Fibroblast of gingiva (primary cell): ENCODE results near the gene NMNAT2.

Experiments used
- DNase-seq: peaks from one replicate; pipeline ENCODE4 v3.0.0-alpha.2; 2011; ENCODE audit warnings: low read depth

NMNAT2 gene

DNA sequence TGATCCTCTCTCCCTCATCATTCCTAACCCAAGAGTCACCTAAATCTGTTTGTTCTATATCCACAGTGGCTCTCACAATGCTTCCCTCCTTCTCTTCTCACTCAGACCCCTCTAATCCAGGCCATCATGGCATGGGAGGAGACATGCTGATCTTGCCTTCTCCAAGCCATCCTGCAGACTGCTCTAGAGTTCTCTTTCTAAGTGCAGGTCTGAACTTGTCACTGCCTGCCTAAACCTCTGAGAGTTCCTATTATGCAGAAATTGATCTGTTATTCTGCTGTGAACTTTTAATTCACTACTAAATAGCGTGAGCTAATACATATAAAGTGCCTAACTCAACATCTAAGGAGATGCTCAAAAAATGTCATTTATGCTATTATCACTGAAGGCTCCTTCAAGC, 205.3 kb downstream of the NMNAT2 start:
- DNase-seq, result no peak

GRCh38 chr1:183210681-183211080, 207.5 kb downstream of the NMNAT2 start:
- no peak for DNase-seq

DNA sequence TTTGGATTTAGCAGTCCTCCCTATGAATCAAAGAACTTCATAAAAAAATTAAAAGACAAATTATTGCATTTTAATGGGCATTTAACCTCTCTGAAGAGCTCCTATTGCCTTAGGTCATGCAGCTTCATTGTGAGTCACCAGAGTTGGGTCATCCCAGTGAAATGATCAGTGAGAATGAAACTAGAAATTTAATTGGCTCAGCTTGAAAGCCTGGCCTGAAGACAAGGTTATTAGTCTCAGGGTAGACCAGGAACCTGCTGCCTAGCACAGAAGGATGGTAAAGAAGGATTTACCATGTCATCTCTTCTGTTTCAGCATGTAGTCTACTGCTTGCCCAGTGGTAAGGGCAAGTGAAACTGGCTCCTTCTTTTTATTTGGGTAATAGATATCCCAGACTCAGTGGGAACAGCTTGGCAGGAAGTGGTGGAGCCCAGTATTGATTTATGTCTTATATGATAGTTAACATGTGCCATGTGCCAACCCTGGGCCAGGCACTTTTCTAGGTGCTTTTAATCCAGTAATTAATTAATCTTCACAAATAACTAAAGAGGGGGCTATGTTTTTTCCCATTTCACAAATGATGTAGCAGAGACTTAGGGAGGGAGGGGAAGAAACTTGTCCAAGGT, 208.5 kb downstream of the NMNAT2 start:
- peak; percentile 78 for DNase-seq

- DNase-seq, result no peak
Measured at GRCh38 chr1:183206538-183207122, 211.6 kb downstream of the NMNAT2 start.

DNA sequence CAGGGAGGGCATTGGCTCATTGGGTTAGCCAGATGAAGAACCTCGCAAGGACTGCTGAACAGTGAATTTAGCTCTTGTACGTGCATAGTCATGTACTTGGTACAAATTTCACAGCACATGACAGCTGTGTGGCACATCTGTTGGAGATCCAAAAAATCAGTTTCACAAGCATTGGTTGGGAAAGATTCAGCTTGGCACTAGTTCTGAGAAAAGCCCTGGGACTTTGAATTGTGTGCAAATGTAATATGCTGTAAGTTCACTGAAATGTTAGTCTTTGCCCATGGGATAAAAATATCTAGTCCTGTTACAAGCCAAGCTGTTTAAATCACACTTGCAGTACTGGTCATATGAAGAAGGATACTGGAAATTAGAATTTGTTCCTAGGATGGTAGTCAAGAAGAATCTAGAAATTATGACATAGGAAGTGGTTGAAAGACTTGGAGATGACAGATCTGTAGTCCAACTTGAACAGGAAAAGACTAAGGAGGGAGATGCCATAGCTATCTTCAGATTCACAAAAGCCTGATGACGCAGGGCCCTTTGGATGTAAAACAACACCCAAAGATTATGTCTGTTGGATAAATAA, 212.9 kb downstream of the NMNAT2 start:
- peak; percentile 96 for DNase-seq

- DNase-seq, result no peak
Measured at GRCh38 chr1:183203094-183203493, 215.1 kb downstream of the NMNAT2 start.

DNA sequence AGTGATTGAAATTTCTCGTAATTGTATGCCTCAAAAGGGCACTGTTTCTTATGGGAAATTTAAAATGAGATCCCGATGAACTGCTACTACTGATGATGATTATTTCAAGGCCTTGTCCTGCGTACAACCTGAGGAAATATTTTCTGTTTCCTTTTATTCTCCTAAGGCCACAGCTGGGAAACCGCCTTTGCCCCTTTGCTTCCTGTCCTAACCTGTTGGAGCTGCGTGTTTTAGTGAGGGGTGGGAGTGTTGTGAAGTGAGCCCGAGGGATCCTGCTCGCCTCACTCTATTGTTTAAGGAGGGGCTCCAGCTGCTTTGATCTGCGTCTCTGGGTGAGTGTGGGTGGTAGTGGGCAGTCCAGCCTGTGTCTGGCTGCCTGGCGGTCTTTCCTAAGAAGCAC, 217.7 kb downstream of the NMNAT2 start:
- DNase-seq, result no peak

GRCh38 chr1:183199304-183199703, 218.9 kb downstream of the NMNAT2 start:
- DNase-seq, result no peak

GRCh38 chr1:183198463-183198862, 219.7 kb downstream of the NMNAT2 start:
- DNase-seq, result peak; percentile 38
